ENCODE data around the gene COLEC11. TPM values are rescaled to one million over a fixed set of nuclear protein-coding genes. Genes with fewer than 3 reads are reported as not detected.
A peak's percentile ranks its signal among the peaks of the same experiment; 100 is the strongest.

COLEC11 gene
- total RNA-seq, 4 donors from 2014 or later, result 2.1 to 19.1 (median 6.6) TPM

DNA sequence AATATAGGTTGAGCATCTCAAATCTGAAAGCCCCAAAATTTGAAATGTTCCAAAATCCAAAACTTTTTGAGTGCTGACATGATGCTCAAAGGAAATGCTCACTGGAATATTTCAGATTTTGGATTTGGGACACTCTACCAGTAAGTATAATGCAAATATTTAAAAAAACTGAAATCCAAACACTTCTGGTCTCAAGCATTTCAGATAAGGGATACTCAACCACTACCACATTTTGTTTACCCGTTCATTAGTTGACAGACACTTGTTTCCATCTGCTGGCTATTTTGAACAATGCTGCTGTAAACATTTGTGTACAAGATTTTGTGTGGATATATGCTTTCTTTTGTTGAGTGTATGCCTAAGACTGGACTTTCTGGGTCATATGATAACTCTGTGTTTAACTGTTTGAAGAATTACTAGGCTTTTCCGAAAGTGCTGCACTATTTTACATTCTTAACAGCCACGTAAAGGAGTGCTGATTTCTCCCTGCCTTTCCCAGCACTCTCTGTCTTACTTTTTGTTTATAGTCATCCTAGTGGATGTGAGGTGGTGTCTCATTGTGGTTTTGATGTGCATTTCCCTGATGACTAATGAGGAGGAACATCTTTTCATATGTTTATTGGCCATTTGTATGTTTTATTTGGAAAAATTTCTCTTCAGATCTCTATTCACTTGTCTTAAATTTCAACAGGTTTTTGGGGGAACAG, 89.0 kb downstream of the COLEC11 start:
- H3K4me1 ChIP-seq, result no peaks in the 10 kb centered on the region
- intact Hi-C loops (cut with DNase I), result no loop called here
- no peak overlapping the region for H3K27ac ChIP-seq (replicated peaks in 1 of 4)
- no peak for DNase-seq (ENCODE audit: extremely low spot score)
- no peaks in the 10 kb centered on the region for H3K36me3 ChIP-seq
- WGBS, result 47% methylated on average over 3 of the region's 3 CpGs
- no peak for TF ChIP-seq CTCF (IDR thresholded peaks at IDR 0.05)
- TF ChIP-seq POLR2AphosphoS5 (IDR thresholded peaks at IDR 0.05), result no peak
- TF ChIP-seq EP300 (IDR thresholded peaks at IDR 0.05), result no peak
- TF ChIP-seq POLR2A (IDR thresholded peaks at IDR 0.05; ENCODE audit: low read depth), result no peak
- no peaks in the 10 kb centered on the region for H3K9me3 ChIP-seq
- H3K27me3 ChIP-seq, result no peaks in the 10 kb centered on the region
- no peak overlapping the region for H3K4me3 ChIP-seq

DNA sequence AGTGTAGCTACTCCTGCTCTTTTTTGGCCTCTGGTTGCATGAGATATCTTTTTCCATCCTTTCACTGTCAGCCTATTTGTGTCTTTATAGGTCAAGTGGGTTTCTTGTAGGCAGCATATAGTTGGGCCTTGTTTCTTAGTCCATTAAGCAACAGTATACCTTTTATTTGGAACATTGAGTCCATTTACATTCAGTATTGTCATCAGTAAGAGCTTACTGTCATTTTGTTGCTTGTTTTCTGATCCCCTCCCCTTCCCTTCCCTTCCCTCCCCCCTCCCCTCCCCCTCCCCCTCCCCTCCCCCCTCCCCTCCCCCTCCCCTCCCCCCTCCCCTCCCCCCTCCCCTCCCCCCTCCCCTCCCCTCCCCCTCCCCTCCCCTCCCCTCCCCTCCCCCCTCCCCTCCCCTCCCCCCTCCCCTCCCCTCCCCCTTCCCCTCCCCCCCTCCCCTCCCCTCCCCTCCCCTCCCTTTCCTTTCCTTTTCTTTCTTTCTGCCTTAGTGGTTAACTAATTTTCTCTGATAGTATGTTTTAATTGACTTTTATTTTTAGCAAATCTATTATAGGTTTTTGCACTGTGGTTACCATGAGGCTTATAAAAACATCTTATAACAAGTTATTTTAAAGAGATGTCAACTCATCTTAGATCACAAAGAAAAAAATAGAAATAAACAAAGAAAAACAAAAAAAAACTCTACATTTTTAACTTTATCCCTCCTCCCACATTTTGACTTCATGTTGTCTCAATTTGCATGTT, 95.3 kb downstream of the COLEC11 start:
- Histone ChIP-seq H3K4me1 (no peaks in the 10 kb centered on the region), H3K9me3 (peaks cover 0 to 11% (median 3%) of the 10 kb centered on the region in 4 donors), H3K27me3 (peaks cover 0 to 13% (median 0%) of the 10 kb centered on the region in 4 donors), H3K36me3 (no peaks in the 10 kb centered on the region), H3K27ac (replicated peaks in 1 of 4) (no peak overlapping the region), H3K4me3 (no peak overlapping the region)
- no peak for DNase-seq (ENCODE audit: extremely low spot score)
- TF ChIP-seq POLR2A (IDR thresholded peaks at IDR 0.05; ENCODE audit: low read depth), result no peak
- no peak for TF ChIP-seq POLR2AphosphoS5 (IDR thresholded peaks at IDR 0.05)
- intact Hi-C loops (cut with DNase I), result no loop called here

DNA sequence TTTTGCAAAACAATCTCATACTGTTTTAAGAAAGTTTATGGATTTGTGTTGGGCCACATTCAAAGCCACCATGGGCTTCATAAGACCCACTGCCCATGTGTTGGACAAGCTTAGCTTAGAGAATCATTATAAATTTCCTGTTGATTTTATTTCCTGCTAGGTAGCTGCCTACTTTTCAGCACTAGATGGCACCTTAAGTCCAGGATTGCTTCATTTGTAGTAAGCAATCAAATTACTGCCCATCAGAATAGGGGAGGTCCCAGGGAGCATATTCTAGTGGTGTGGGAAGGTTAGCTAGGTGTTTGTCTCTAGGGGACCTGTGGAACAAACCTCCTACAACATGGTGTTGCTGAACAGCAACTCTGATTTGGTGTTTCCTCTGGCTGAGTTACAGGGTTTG, 97.5 kb downstream of the COLEC11 start:
- intact Hi-C loops (cut with DNase I), result no loop called here
- Histone ChIP-seq H3K27ac (replicated peaks in 1 of 4) (no peak overlapping the region), H3K4me3 (no peak overlapping the region), H3K36me3 (no peaks in the 10 kb centered on the region), H3K4me1 (no peaks in the 10 kb centered on the region), H3K9me3 (peaks cover 0 to 11% (median 3%) of the 10 kb centered on the region in 4 donors), H3K27me3 (peaks cover 0 to 13% (median 0%) of the 10 kb centered on the region in 4 donors)
- peak in 2 of 3 experiments; percentile 6 to 14 for TF ChIP-seq CTCF (IDR thresholded peaks at IDR 0.05)
- TF ChIP-seq POLR2AphosphoS5 (IDR thresholded peaks at IDR 0.05), result no peak
- no peak for DNase-seq (ENCODE audit: extremely low spot score)

Small RNAs within 50 kb of the gene (small RNA-seq; reads per million reads assigned to genes)
- 0 reads per million in 3 donors for gene TMSB4XP2

Other genes with a start within 250 kb of the COLEC11 start
- 10 to 100 TPM; 13.8 to 19.0 (median 15.3) TPM for gene EIPR1, start 217.3 kb upstream of the COLEC11 start, total RNA-seq
- gene TRAPPC12, start 215.4 kb upstream of the COLEC11 start, total RNA-seq, result 10 to 100 TPM; 65.6 to 89.3 (median 72.6) TPM
- gene ADI1, start 75.6 kb upstream of the COLEC11 start, total RNA-seq, result 100 to 1,000 TPM in 1 of 4 donors, 10 to 100 TPM in 3; 90.0 to 130 (median 96.9) TPM
- gene RNASEH1, start 36.8 kb upstream of the COLEC11 start, total RNA-seq, result 10 to 100 TPM; 30.2 to 36.5 (median 34.5) TPM
- gene RPS7, start 19.9 kb upstream of the COLEC11 start, total RNA-seq, result 1,000 to 10,000 TPM in 3 of 4 donors, 100 to 1,000 TPM in 1; 950 to 4,390 (median 2,121) TPM
- gene ALLC, start 63.1 kb downstream of the COLEC11 start, total RNA-seq, result not detected
- gene DCDC2C, start 108.5 kb downstream of the COLEC11 start, total RNA-seq, result under 1 TPM in 1 of 4 donors, not detected in 3; 0.83 TPM

Measured in esophagus muscularis mucosa (tissue), 4 donors.